Measurements from ENCODE around the gene MCM3AP. TPM values are rescaled to one million over a fixed set of nuclear protein-coding genes. Genes with fewer than 3 reads are reported as not detected.

Gene MCM3AP
- total and polyA plus RNA-seq, 2 experiments from 2014 or later: 30.9 to 56.1 TPM

DNA sequence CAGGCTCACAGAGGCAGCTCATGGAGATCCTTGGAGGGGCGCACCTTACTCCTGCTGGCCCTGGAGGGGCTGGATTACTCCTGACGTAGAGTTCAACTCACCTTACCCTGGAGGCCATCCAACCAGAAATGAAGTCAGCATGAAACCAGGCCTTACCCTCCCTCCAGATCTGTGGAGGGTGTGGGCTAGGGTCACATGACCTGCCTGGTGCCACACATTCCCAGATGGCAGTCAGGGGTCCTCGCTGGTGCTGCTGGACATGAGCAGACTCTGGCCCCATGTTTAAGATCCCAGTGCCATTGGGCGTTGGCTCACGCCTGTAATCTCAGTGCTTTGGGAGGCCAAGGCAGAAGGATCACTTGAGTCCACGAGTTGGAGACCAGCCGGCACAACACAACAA lies 33.8 kb upstream of the MCM3AP start:
- Histone ChIP-seq H3K36me3 (ENCODE audit: low read depth) (no peaks in the 10 kb centered on the region), H3K9me3 (ENCODE audit: low read depth) (no peaks in the 10 kb centered on the region), H3K4me1 (ENCODE audit: insufficient read depth) (peaks cover 8% of the 10 kb centered on the region), H3K9me2 (ENCODE audit: insufficient read depth) (no peaks in the 10 kb centered on the region), H3F3A (ENCODE audit: insufficient read depth) (no peaks in the 10 kb centered on the region), H3K4me3 (no peak overlapping the region), H4K20me1 (ENCODE audit: insufficient read depth) (no peaks in the 10 kb centered on the region), H2AFZ (no peak overlapping the region), H3K27ac (no peak overlapping the region), H3K27me3 (replicated peaks; ENCODE audit: insufficient read depth) (no peaks in the 10 kb centered on the region), H3K79me2 (ENCODE audit: insufficient read depth) (peaks cover 42% of the 10 kb centered on the region), H3K4me2 (ENCODE audit: unreplicated experiment) (no peak overlapping the region), H3K9ac (no peak overlapping the region)
- 96 to 99% methylated on average over 7 of the region's 7 CpGs for WGBS, 2 experiments (ENCODE audit: low coverage in 1 of 2, low lambda C conversion rate in 2 of 2, missing lambda C conversion rate in 2 of 2)
- no peak for TF ChIP-seq EZH2 (IDR thresholded peaks at IDR 0.05; ENCODE audit: insufficient read depth, poor library complexity, severe bottlenecking)
- no peak for TF ChIP-seq EZH2phosphoT487 (IDR thresholded peaks at IDR 0.05; ENCODE audit: insufficient read depth, low read depth)
- in situ Hi-C loops (cut with MboI): no loop called here
- no peak for DNase-seq

DNA sequence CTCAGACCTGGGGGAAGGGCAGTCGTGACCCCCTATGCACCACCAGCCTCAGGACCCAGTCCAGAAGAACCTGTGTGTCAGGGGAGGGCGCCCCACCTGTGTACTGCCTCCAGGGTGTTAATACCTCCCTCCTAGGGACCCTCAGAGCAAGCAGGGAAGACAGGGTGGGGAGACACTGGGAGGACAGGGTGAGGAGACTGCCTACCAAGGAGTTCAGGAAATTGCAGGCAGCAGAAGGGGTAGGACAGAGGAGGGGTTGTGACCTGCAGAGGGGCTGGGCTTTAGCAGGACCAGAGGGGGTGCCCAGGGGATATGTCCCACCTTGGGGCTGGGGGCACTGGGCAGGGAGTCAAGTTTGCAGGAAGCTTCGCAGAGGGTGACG lies 33.0 kb upstream of the MCM3AP start:
- 94 to 99% methylated on average over 4 of the region's 4 CpGs for WGBS, 2 experiments (ENCODE audit: low coverage in 1 of 2, low lambda C conversion rate in 2 of 2, missing lambda C conversion rate in 2 of 2)
- peaks cover 8% of the 10 kb centered on the region for H3K4me1 ChIP-seq (ENCODE audit: insufficient read depth)
- in situ Hi-C loops (cut with MboI): no loop called here

DNA sequence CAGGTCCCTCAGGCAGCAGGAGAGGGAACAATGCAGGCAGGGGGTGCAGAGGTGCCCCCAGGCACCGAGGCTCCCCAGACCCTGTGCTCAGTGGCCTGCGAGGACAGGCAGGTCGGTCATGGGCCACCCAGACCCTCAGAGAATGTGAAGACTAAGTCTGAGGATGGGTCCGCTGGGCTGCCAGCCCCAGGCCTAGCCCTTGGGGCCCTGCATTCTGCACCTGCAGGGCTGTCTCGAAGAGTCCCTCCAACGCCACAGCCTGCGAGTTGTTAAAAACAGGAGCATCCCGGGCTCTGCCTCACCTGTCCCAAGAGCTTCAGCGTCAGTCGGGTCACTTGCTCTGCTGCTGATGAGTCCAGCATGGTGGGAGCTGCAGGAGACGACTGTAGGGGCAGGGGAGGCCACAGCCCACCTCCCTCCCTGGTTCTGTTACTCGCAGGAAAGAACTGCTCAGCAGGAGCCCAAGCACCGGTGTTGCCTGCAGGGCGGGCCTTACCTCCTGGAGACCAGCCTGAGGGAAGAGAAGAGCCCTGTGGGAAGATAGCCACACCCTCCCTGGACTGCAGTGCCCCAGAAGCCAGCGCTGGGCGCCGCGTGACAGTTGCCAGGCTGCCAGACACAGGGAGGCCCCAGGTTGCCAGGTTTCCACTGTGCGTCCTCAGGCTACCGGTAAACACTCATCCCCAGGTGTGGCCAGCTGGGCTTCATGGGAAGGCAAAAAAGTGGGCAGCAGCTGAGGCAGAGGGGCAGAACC lies 32.5 kb upstream of the MCM3AP start:
- Histone ChIP-seq H4K20me1 (ENCODE audit: insufficient read depth) (no peaks in the 10 kb centered on the region), H3K4me2 (ENCODE audit: unreplicated experiment) (no peak overlapping the region), H3K9me3 (ENCODE audit: low read depth) (no peaks in the 10 kb centered on the region), H3K9me2 (ENCODE audit: insufficient read depth) (no peaks in the 10 kb centered on the region), H2AFZ (no peak overlapping the region), H3K36me3 (ENCODE audit: low read depth) (no peaks in the 10 kb centered on the region), H3K9ac (no peak overlapping the region), H3F3A (ENCODE audit: insufficient read depth) (no peaks in the 10 kb centered on the region), H3K27me3 (replicated peaks; ENCODE audit: insufficient read depth) (no peaks in the 10 kb centered on the region), H3K79me2 (ENCODE audit: insufficient read depth) (peaks cover 36% of the 10 kb centered on the region), H3K4me1 (ENCODE audit: insufficient read depth) (peaks cover 8% of the 10 kb centered on the region), H3K27ac (no peak overlapping the region), H3K4me3 (no peak overlapping the region)
- no peak for DNase-seq
- 84 to 85% methylated on average over 20 of the region's 20 CpGs for WGBS, 2 experiments (ENCODE audit: low coverage in 1 of 2, low lambda C conversion rate in 2 of 2, missing lambda C conversion rate in 2 of 2)
- TF ChIP-seq EZH2 (IDR thresholded peaks at IDR 0.05; ENCODE audit: insufficient read depth, poor library complexity, severe bottlenecking) (no peak), EZH2phosphoT487 (IDR thresholded peaks at IDR 0.05; ENCODE audit: insufficient read depth, low read depth) (no peak)
- in situ Hi-C loops (cut with MboI): no loop called here

More for the DNA sequence above, 33.0 kb upstream of the MCM3AP start:
- Histone ChIP-seq H3K9me2 (ENCODE audit: insufficient read depth) (no peaks in the 10 kb centered on the region), H3K27me3 (replicated peaks; ENCODE audit: insufficient read depth) (no peaks in the 10 kb centered on the region), H2AFZ (no peak overlapping the region), H3K4me2 (ENCODE audit: unreplicated experiment) (no peak overlapping the region), H3K27ac (no peak overlapping the region), H3K9me3 (ENCODE audit: low read depth) (no peaks in the 10 kb centered on the region), H3K4me3 (no peak overlapping the region), H4K20me1 (ENCODE audit: insufficient read depth) (no peaks in the 10 kb centered on the region), H3K36me3 (ENCODE audit: low read depth) (no peaks in the 10 kb centered on the region), H3F3A (ENCODE audit: insufficient read depth) (no peaks in the 10 kb centered on the region), H3K79me2 (ENCODE audit: insufficient read depth) (peaks cover 42% of the 10 kb centered on the region), H3K9ac (no peak overlapping the region)
- no peak for DNase-seq
- TF ChIP-seq EZH2phosphoT487 (IDR thresholded peaks at IDR 0.05; ENCODE audit: insufficient read depth, low read depth) (no peak), EZH2 (IDR thresholded peaks at IDR 0.05; ENCODE audit: insufficient read depth, poor library complexity, severe bottlenecking) (no peak)

DNA sequence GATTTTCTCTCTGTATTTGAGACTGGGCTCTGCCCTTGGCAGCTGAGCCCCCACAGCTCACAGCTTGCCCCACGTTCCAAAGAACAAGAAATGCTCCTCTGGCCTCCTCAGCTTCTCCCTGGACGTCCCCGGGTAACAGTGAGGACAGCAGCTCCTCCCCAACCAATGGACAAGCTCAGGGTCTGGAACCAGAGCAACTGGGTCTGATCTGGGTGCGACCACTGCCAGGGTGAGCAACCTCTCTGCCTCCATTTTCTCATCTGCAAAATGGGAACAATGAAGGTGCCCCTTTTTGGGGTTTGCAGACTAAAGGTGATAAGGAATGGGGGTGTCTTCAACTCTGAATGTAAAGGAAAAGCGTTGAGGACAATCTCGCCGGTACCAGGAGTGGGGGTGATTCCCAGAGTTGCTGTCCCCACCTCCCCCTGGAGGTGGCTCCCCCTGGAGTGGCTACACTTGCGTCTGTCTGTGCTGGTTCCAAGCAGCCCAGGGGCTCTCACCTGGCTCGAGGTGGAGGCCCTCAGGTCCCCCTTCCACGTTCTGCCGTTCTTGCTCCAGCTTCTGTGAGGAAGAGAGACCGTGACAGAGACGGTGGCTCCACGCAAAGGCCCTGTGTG lies 31.4 kb upstream of the MCM3AP start:
- Histone ChIP-seq H3K9me3 (ENCODE audit: low read depth) (no peaks in the 10 kb centered on the region), H3K27ac (no peak overlapping the region), H3F3A (ENCODE audit: insufficient read depth) (no peaks in the 10 kb centered on the region), H3K36me3 (ENCODE audit: low read depth) (no peaks in the 10 kb centered on the region), H3K9ac (no peak overlapping the region), H3K4me3 (no peak overlapping the region), H3K79me2 (ENCODE audit: insufficient read depth) (peaks cover 25% of the 10 kb centered on the region), H4K20me1 (ENCODE audit: insufficient read depth) (no peaks in the 10 kb centered on the region), H3K4me1 (ENCODE audit: insufficient read depth) (peaks cover 2% of the 10 kb centered on the region; the same call in 1 of the 2 replicates), H3K4me2 (ENCODE audit: unreplicated experiment) (no peak overlapping the region), H3K27me3 (replicated peaks; ENCODE audit: insufficient read depth) (no peaks in the 10 kb centered on the region), H2AFZ (no peak overlapping the region), H3K9me2 (ENCODE audit: insufficient read depth) (no peaks in the 10 kb centered on the region)
- TF ChIP-seq EZH2phosphoT487 (IDR thresholded peaks at IDR 0.05; ENCODE audit: insufficient read depth, low read depth): no peak
- no peak for TF ChIP-seq EZH2 (IDR thresholded peaks at IDR 0.05; ENCODE audit: insufficient read depth, poor library complexity, severe bottlenecking)
- WGBS, 2 experiments (ENCODE audit: low coverage in 1 of 2, low lambda C conversion rate in 2 of 2, missing lambda C conversion rate in 2 of 2): 85 to 88% methylated on average over 14 of the region's 14 CpGs
- DNase-seq: no peak
- in situ Hi-C loops (cut with MboI): no loop called here
